ENCODE results near the gene ADGRG3. TPM values are rescaled to one million over a fixed set of nuclear protein-coding genes. Genes with fewer than 3 reads are reported as not detected.

ADGRG3 gene
- total and polyA plus RNA-seq, 10 of the 15 experiments (the other 5 are each of a cell fraction or from before 2014, with no cell fraction given), result 0.10 to 0.11 (median 0.10) TPM; not detected in 7

GRCh38 chr16:57629516-57630406 is 38.3 kb upstream of the ADGRG3 start (continued):
- TF ChIP-seq ZNF592 (IDR thresholded peaks at IDR 0.05), result no peak
- no peak for TF ChIP-seq ZNF207 (IDR thresholded peaks at IDR 0.05; ENCODE audit: borderline replicate concordance)

- DNase-seq (ENCODE audit: low read depth, low spot score) (no peak), FAIRE-seq (no peak), ATAC-seq (no peak)
- Histone ChIP-seq H3K36me3 (ENCODE audit: control insufficient read depth in 2 of 2, insufficient read depth in 2 of 2, low read length in 1 of 2) (no peaks in the 10 kb centered on the region), H2AFZ (ENCODE audit: control insufficient read depth, low read depth, low read length) (no peak overlapping the region), H3K79me2 (ENCODE audit: control insufficient read depth, insufficient read depth, low read length) (no peaks in the 10 kb centered on the region), H4K20me1 (ENCODE audit: control insufficient read depth, insufficient read depth) (no peaks in the 10 kb centered on the region), H3K9ac (ENCODE audit: control insufficient read depth, insufficient read depth, low read length) (no peak overlapping the region), H3K4me1 (ENCODE audit: control insufficient read depth, insufficient read depth, low read length) (no peaks in the 10 kb centered on the region), H3K27me3 (replicated peaks in 1 of 2; ENCODE audit: control insufficient read depth in 2 of 2, insufficient read depth in 2 of 2, low read length in 1 of 2) (no peaks in the 10 kb centered on the region; a peak in 3 of 4 replicates), H3K4me3 (no peak overlapping the region), H3K9me3 (replicated peaks; ENCODE audit: control insufficient read depth, insufficient read depth, low read length) (no peaks in the 10 kb centered on the region), H3K4me2 (ENCODE audit: control insufficient read depth, insufficient read depth) (no peak overlapping the region), H3K27ac (ENCODE audit: control insufficient read depth, insufficient read depth) (no peak overlapping the region)
- ChIA-PET CTCF (no interaction called here), POLR2A (no interaction called here), SMC1A (ENCODE audit: uncharacterized antibody, unreplicated experiment) (no interaction called here), RAD21 (ENCODE audit: unreplicated experiment) (no interaction called here)
- in situ Hi-C loops (cut with MboI), result no loop called here
- intact Hi-C loops (cut with micrococcal nuclease; ENCODE audit: unreplicated experiment), result no loop called here
- WGBS (ENCODE audit: insufficient coverage, insufficient replicate concordance, low lambda C conversion rate, missing lambda C conversion rate), result 48% methylated on average over 10 of the region's 10 CpGs
- TF ChIP-seq CBX3 (IDR thresholded peaks at IDR 0.05; ENCODE audit: borderline replicate concordance, low read depth), result no peak
- BruUV-seq (replicated peaks), result no TSS peak
Measured at GRCh38 chr16:57630407-57630797, 37.7 kb upstream of the ADGRG3 start.
